Keratinocyte (primary cell): ENCODE results near the gene SMPD2.

Experiments used
- EZH2 ChIP-seq: IDR thresholded peaks from one replicate; pipeline ENCODE4 v1.6.1; 2012; ENCODE audit warnings: inconsistent platforms, mild to moderate bottlenecking, low read length, moderate library complexity
- TF ChIP-seq, protein P1 (sequence below), 3 experiments: IDR thresholded peaks in 1 of 3; conservative IDR thresholded peaks in 1 of 3; optimal IDR thresholded peaks in 1 of 3; 2 replicates in 2 of 3; 3 replicates in 1 of 3; pipeline versions ENCODE3 to v1.5.1; 2011; ENCODE audit warnings: low read length in 3 of 3, mild to moderate bottlenecking in 3 of 3, moderate library complexity in 2 of 3, control low read depth in 1 of 3, inconsistent platforms in 1 of 3; ENCODE audit not compliant: insufficient read depth in 2 of 3; ENCODE audit errors: extremely low read depth in 1 of 3

DNA sequence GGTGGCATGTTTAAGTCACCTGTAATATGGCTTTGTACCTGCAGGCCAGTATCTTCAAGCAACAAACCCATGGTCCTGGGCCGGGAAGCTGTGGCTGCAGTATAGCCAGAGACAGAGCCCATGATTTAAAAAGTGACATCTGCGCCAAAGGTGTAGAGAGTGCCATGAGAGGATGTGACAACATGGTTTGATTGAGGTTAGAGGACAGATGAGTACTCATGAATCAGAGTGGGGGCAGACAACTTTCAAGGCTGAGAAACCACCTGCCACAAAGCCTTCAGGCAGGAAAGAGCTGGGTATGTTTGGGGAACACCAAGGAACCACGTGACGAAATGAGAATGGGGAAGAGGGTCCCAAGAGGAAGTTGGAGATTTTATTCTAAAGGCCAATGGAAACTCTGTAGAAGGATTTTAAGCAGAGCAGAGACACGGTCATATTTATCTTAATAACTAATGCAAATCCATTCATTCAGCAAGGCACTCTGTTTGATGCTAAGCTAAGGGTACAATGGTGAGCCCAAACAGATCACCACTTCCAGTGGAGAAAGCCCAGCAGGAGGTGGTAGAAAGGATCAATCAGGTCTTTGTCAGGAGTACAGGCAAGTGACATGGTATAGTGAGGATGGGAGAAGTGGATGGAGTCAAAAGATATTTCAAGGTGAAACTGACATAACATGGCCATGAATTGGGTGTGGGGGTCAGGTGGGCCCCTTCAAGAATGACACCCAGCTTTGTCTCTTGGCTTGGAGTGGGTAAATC lies 18.4 kb downstream of the SMPD2 start:
- no peak for TF ChIP-seq EZH2
- TF ChIP-seq, protein P1, sequence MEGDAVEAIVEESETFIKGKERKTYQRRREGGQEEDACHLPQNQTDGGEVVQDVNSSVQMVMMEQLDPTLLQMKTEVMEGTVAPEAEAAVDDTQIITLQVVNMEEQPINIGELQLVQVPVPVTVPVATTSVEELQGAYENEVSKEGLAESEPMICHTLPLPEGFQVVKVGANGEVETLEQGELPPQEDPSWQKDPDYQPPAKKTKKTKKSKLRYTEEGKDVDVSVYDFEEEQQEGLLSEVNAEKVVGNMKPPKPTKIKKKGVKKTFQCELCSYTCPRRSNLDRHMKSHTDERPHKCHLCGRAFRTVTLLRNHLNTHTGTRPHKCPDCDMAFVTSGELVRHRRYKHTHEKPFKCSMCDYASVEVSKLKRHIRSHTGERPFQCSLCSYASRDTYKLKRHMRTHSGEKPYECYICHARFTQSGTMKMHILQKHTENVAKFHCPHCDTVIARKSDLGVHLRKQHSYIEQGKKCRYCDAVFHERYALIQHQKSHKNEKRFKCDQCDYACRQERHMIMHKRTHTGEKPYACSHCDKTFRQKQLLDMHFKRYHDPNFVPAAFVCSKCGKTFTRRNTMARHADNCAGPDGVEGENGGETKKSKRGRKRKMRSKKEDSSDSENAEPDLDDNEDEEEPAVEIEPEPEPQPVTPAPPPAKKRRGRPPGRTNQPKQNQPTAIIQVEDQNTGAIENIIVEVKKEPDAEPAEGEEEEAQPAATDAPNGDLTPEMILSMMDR (optimal IDR thresholded peaks at IDR 0.05 in 1 of 3, IDR thresholded peaks at IDR 0.05 in 1 of 3, conservative IDR thresholded peaks at IDR 0.05 in 1 of 3; ENCODE audit: extremely low read depth in 1 of 3, insufficient read depth in 2 of 3, low read length in 3 of 3): no peak
